ENCODE data around the gene ERBB2.

DNA sequence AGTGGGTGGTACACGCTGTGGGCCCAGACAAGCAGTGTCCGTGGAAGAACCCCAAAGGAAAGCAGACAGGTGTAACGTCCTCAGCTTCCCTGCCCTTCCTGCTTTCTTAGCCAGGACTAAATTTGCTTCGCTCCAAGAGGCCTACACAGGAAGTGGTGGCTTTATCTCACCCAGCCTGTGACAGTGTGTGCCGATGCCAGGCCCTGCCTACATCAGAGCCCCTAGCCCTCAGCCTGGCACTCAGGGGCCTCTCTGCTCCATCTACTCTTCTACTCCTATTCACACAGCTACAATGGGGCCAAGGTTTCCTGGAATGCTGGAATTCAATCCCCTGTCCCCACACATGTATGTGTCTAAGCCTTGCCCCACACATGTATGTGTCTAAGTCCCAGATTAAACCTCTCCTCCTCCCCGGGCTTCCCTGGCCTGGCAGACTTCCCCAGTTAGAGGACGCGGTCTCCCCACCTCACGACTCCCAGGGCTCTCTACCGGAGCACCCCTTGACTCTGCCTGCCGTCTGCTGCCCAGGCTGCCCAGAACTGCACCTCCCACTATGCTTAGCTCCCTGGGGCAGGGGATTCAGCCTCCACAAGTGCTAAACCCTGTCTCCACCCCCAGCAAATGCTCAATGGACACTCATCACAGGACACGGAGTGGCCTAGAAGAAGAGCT, 20.2 kb upstream of the ERBB2 start:
- TF ChIP-seq, protein P1, sequence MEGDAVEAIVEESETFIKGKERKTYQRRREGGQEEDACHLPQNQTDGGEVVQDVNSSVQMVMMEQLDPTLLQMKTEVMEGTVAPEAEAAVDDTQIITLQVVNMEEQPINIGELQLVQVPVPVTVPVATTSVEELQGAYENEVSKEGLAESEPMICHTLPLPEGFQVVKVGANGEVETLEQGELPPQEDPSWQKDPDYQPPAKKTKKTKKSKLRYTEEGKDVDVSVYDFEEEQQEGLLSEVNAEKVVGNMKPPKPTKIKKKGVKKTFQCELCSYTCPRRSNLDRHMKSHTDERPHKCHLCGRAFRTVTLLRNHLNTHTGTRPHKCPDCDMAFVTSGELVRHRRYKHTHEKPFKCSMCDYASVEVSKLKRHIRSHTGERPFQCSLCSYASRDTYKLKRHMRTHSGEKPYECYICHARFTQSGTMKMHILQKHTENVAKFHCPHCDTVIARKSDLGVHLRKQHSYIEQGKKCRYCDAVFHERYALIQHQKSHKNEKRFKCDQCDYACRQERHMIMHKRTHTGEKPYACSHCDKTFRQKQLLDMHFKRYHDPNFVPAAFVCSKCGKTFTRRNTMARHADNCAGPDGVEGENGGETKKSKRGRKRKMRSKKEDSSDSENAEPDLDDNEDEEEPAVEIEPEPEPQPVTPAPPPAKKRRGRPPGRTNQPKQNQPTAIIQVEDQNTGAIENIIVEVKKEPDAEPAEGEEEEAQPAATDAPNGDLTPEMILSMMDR (IDR thresholded peaks at IDR 0.05) = no peak
- no peak for TF ChIP-seq POLR2A (IDR thresholded peaks at IDR 0.05)

Data from vagina (tissue), 2 donors.